Hematopoietic multipotent progenitor cell treated with erythropoietin and hydrocortisone succinate and interleukin-3 and kit ligand, for 6 days (in vitro differentiated cells): ENCODE data around the gene PPFIBP2.
"Not testable (repeated sequence)": the region's sequence is repeated elsewhere in the genome, so short reads cannot be mapped to it uniquely, and the experiment has no call there.

Source experiments
- DNase-seq: peaks from one replicate; pipeline ENCODE4 v3.0.0-alpha.2; 2015

Gene PPFIBP2

DNA sequence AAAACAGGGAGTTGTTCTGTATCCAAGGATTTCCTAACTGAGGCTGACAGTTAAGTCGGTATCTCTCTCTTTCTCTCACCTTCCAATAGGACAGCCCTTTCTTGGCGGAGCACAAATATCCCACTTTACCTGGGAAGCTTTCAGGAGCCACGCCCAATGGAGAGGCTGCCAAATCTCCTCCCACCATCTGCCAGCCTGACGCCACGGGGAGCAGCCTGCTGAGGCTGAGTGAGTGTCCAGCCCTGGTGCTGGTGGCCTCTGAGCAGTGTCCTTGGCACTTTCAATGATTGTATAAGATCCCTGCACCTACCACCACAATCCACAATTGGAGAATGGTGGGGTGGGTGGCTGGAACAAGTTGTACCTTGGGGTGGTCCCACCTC is 125.8 kb downstream of the PPFIBP2 start:
- DNase-seq: no peak

DNA sequence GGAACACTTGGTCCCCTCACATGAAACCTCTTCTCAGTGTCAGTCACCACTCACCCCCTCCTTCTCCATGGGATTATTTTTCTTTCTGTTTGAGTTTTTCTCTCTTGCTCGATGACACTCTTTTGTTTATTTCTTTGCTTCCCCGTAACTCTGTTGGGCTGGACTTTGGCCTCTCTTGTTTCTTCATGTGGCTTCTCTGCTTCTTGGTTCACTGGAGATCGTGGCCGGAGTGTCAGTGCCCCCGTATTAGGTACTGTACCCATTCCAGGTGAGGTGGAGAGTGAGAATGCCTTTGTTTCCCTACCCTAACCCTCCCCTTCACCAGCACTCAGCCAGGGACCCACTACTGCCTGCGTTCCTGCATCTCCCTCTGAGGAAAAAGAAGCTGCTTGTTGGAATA is 127.0 kb downstream of the PPFIBP2 start:
- no peak for DNase-seq

DNA sequence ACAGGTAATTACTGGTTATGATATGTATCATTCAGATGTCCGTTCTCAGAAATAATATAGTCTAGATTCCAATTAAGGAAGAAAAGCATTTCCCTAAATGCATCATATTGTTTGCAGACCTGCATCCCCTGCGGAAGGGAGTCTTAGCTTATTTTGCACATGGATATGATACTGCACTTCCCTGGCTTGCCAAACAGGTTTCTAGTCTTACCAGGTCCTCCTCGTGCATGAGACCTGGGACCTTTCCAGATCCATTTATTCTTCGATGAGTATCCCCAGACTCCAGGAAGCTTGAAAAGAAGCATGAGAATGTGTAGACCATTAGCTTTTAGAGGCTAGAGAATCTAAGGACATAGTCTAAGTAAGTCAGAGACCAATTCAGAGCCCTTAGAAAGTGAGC is 128.9 kb downstream of the PPFIBP2 start:
- no peak for DNase-seq

DNA sequence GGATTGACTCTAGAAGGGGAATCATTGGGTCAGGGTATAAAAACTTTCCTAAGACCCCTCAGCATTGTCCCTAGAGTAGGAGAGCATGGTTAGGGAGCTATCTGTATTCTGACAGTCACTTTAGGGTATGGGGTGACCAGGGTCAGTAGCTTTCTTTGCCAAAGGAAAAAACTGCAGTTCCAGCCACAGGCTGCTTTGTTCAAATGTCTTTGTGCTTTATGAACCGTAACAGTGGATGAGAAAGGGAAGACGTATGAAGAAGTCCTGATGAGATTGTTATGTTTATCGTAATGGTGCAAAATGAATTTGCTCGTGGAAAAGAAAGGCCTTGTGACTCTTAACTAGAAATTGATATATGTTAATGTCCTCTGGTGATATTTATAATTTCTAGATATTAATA is 129.5 kb downstream of the PPFIBP2 start:
- DNase-seq: no peak

DNA sequence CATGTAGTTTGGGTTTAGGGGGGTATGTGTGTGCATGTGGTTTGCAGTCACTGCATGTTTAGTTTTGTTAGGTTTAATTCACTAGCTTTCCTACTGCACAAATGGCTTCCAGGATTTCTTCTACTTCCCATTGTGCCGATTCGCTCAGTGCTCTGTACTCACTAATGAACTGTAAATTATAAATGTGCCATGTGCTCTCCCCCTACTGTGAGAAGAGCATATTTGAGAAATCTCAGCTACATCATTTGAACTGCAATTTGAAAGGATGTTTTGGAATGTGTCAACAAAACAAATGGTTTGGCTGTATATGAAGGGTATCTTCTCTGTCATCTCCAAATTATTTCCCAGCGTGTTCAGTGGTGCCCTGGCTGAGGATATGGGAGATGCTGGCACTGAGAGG is 131.4 kb downstream of the PPFIBP2 start:
- DNase-seq: no peak

DNA sequence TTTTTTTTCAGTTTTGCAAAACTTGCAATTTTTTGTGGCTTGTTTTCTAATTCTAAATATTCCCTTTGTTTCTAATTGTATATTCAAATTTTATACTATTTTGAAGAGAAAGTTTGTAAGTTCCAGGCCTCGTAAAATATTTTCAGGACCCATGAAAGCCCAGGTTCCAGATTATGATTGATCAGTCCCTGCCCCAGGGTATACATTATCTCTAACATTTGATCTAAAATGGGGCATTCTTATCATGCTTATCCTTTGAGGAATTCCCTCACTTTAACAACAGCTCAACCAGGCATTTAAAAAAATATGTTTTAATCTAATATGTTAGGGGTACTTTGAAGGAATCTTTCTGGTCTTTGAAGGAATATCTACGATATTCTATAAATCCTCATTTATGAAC is 133.1 kb downstream of the PPFIBP2 start:
- no peak for DNase-seq

DNA sequence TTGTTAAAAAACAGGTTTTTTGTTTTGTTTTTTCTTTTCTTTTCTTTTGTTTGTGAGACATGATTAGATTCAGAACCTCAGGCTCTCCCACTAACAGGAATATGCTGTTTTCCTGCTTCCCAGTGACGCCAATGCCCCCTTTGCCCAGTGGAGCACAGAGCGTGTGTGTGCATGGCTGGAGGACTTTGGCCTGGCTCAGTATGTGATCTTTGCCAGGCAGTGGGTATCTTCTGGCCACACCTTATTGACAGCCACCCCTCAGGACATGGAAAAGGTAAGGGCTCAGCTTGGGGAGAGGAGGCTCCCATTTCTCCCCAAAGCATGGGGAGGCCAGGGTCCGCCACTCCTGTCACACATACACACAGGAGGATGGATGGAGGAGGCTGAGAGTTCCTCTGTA is 134.5 kb downstream of the PPFIBP2 start:
- DNase-seq: no peak

DNA sequence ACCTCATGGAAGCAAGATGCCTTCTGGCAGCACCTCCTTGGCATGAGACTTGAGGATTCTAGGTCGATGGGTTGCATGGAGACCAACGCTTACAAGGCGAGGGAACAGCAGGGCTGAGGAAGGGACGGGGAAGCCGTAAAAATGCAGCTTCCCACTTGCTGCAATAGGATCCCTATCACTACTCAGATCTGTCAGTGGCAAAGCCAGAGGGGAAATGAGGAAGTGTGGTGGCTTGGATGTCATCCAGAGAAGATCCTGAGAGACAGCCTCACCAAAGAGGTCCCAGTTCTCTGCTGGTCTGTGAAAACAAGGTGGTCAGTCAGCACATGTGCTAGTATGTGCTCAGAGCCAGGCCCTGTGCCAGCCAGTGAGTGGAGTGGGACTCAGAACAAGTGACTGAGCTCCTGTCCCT is 137.3 kb downstream of the PPFIBP2 start:
- DNase-seq: peak; percentile 49

DNA sequence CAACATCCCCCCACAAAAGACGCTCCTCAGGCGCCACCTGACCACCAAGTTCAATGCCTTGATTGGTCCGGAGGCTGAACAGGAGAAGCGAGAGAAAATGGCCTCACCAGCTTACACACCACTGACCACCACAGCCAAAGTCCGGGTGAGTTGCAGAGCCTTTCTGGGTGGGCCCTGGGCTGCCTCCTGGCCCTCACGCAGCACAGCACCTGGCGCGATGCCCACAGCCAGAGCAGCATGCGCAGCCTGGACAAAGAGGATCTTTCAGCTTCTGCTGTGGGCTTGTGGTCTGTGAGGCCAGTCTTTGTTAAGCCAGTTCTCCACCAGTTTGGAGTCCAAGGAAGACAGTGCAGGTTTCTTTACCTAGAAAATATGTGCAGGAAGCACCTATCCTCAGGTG is 137.9 kb downstream of the PPFIBP2 start:
- DNase-seq: no peak

DNA sequence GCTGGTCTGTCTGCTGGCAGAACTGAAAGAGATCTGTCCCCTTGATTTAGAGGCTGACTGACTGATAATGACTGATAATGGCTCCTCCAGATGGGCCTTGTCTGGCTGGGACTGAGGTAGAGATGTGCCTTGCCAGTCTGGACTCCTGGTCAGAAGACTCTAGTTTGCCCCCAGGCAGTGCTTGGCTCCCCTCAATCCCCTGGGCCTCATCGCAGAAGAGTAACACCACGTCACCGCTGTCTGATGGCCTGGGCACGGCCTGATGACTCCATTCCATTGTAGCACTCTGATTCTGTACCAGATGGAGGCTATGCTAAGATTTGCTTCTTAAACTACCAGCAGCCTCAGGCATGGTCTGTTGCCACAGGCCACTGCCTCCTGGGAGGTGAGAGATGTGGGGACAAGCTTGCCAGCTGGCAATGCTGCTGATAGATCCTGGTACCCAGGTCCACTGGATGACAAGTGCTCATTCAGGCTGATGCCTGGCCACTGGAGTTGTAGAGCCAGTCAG is 140.5 kb downstream of the PPFIBP2 start:
- DNase-seq: no peak

DNA sequence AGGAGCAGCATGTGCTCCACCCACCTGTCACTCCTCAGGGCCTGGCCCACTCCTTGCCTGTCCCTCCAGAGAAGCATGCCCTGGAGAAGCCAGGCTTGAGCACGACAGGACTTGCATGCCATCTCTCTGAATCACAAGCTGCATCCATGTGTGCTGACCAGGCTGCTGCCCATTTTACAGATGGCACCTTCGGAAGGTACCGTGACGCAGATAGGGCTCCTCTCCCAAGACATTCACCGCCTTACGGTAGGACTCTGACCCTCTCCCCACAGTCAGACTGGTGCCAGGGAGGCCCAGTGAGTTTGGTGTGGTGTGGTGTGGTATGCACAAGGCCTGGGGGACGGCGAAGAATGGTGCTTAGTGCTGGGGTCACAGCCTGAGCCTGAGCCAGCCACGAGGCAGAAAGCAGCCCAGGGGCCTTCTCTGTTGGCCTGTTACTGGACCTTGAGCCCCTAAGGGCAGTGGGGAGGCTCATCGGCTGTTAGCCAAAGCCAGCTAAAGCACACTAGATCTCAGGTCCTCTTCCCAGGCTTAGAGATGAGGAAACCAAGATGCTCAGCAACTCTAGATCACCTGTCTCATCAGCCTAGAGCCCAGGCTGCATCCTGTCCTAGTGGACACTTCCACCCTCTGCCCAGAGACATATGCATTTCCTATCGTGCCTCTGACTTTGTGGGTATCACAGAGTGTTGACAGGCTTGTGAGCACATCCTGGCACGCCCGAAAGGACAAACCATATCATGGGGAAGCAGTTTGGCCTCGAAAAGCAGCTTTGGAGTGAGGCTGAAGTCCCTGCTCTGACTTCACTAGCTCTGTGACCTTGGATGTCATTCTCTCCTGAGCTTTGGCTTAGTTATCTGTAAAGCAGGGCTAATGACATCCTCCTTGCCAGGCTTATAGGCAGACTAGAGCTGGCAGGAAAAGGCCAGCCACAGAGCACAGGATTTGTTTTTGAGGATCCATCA is 141.7 kb downstream of the PPFIBP2 start:
- no peak for DNase-seq

DNA sequence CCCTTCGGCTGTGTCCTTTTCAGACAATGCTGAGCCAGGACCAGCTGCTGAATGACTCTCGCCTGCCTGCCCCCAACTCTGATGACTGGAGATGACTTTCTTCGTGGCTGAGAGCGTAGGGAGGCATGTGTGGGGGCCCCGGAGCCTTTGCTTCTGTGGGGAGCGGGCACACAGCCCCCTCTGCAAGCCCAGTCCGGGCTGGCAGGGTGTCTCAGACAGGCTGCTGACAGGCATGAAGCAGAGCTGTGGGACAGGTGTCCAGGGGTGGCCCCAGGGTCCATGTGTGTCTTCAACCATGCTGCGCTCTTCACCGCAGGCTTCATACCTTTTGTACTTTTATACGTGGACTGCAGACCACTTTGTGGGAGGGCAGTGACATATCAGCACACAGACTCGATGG is 142.9 kb downstream of the PPFIBP2 start:
- no peak for DNase-seq

DNA sequence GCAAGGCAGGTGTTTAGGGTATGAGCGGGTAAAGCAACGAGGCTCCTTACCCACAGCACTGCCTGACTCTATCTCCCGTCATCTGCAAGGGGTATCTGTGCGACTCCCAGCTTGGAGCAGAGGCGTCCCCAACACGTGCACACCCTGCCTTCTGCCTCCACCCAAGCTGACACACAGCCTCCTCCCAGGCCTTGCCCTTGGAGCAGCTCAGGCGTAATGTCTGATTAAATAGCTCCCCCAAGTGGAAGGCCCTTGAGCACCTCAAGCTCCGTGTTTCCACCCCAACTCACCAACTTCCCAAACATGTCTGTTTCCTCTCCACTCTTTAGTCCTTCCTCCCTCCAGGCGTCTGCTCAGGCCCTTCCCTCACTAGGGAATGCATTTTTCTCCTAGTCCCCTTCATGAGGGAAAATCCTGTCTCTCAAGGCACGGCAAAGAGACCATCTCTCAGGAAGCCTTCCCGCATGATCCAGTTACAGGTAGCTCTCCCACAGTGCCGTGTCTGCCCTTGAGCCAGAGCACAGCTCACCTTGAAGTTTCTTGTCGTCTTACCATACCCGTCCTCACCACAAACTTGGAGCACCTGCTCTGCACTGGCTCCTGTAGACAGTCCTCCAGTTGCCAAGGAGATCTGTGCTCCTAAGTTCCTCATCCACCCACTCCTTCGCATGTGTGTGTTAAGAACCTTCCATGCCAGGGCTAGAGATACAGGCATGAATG is 143.7 kb downstream of the PPFIBP2 start:
- DNase-seq: peak; percentile 77

DNA sequence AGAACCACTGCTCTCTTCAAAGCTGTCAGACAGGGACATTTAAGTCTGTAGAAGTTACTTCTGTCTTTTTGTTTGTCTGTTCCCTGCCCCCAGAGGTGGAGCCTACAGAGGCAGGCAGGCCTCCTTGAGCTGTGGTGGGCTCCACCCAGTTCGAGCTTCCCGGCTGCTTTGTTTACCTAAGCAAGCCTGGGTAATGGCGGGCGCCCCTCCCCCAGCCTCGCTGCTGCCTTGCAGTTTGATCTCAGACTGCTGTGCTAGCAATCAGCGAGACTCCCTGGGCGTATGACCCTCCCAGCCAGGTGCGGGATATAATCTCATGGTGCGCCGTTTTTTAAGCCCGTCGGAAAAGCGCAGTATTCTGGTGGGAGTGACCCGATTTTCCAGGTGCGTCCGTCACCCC is 149.7 kb downstream of the PPFIBP2 start:
- DNase-seq: not testable (repeated sequence)

DNA sequence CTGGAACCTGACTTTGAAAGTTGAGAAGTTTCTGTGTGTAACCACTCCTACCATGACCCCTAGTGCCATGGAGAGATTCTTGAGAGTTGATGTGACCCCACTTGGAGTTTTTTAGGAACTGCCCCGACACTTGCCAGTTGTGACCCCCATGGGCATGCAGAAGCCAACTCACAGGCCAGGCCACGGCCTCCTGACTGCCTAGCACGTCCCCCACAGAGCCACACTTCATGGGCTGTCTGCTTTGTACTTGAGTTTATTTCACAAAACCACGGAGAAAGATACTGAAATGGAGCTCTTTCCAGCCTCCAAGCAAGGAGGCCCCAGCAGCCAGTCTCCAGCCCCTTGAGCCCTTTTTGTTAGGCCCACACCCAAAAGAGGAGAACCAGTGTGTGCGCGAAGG is 151.1 kb downstream of the PPFIBP2 start:
- no peak for DNase-seq

DNA sequence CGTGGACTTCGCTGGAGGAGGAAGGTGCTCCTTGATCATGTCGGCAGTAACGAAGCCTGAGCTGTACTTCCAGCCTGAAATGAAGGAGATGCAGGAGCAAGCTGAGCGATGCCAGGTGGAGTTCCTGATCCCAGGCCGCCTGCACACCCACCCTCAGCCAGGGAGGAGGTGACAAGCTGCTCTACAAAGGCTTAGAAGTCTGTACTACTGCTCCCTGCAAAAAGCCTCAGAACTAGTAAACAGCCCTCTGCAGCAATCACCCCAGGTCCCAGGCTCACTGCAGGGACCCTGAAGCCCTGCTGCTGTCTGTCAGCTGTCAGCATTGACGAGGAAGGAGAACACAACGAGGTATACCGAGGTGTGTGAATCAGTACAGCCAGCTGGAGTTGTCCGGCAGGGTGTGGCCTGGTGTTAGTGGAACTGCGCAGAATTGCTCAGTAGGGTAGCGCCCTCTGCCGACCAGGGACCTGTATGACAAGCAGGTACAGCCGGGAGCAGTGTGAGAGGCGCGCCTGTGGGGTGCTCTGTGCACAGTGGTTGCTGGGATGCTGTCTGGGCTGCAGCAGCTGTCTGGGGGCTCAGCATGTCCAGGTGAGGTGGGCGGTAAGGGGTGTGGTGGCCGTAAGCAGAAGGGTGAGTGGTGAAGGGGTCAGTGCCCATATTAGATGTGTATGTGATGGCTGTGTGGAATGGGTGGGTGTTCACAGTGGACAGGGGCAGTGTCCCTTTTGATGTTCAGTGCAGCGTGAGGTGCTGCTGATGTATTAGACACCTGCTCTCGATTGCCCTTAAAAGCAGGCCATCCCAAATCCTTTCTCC is 151.9 kb downstream of the PPFIBP2 start:
- peak; percentile 77 for DNase-seq

DNA sequence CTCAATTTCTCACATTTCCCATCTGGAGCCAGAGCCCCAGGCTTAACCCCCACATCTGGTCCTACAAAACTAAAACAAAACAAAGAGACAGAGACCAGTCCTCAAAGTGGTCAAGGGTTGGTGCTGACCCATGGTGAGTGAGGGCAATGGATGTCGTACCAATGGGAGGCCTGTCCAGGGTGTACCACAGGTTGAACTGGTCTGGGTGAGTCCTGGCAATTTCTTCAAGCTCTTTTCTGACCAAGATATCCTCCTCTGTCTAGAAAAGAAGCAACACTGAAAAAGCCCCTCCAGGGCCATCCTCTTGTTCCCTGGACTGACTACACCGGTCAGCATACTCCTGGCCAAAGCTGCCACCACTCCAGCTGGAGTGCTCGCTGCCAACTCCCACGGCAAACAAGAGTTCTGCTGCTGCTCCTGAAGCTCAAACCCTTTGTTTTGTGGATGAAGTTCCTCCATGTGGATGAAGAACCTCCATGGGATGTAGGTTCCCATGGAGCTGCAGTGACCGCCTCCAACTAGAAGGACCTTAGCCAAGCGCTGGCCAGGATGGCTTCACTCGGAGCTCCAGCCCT is 152.6 kb downstream of the PPFIBP2 start:
- DNase-seq: no peak

DNA sequence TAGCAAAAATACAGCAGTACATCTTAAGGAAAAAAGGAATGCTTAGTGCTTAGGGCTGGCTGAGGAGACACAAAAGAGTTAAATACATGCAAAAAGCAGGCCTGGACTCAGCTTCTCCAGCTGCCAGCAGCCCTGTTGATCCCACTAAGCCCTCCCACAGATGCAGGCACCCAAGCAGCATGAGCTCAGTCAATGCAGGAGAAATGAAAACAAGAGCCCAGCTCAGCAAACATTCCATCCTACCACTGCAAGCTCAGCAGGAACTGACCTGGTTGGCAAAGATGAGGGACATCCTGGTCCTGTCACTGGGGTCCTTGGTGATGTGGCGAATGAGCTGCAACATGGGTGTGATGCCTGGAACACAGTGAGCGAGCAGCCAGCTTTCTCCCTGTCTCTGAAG is 153.7 kb downstream of the PPFIBP2 start:
- no peak for DNase-seq

DNA sequence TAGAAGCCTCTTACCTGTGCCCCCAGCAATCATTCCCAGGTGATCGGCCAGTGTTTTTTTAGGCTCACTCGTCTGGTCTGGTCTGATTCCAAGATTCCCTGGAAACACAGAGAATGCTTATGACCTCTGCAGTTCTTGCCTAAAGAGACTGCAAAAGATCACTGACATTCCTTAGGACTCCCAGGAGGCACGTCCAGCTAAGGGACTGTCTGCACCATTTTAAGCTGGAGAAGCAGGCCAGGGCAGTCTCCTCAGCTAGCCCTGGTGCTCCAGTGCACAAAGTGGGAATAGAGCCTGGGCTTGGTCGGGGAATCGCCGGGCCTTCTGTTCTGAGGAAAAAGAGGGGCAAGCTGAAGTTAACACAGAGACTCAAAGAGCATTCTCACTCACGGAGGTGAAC is 154.7 kb downstream of the PPFIBP2 start:
- no peak for DNase-seq

DNA sequence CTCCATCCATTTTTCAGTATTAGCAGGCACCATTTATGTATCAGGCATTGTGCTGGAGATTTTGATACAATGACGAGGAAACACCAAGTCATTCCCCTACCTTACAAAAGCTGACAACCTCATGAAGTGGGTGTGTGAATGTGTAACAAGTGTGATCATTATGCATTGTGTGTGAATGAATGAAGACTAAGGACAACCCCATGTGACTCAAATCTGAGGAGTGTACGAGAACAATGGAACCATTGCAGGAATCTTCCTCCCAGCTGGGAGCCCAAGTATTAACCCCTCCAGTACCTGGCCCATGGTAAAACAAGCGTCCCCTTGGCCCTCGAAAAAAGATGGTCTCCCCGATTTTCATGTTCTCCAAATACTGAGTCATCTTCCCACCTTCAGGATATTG is 155.1 kb downstream of the PPFIBP2 start:
- DNase-seq: no peak

DNA sequence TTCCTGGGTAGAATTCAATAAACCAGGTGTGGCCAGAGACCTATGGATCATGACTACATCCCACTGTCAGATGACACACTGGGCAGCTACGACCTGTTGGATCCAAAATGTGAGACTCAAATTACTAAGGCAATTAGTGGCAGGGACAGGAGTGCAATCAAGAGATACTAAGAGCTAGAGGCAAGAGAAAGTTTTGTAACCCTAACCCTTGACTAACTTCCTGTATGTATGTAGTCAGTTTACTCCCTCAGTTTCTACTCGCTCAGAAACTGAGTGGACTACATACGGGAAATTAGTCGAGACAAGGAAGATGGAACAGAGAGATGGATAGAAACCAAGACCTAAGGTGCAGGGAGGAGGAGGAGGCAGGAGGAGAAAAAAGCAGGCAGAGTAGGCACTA is 156.8 kb downstream of the PPFIBP2 start:
- no peak for DNase-seq

DNA sequence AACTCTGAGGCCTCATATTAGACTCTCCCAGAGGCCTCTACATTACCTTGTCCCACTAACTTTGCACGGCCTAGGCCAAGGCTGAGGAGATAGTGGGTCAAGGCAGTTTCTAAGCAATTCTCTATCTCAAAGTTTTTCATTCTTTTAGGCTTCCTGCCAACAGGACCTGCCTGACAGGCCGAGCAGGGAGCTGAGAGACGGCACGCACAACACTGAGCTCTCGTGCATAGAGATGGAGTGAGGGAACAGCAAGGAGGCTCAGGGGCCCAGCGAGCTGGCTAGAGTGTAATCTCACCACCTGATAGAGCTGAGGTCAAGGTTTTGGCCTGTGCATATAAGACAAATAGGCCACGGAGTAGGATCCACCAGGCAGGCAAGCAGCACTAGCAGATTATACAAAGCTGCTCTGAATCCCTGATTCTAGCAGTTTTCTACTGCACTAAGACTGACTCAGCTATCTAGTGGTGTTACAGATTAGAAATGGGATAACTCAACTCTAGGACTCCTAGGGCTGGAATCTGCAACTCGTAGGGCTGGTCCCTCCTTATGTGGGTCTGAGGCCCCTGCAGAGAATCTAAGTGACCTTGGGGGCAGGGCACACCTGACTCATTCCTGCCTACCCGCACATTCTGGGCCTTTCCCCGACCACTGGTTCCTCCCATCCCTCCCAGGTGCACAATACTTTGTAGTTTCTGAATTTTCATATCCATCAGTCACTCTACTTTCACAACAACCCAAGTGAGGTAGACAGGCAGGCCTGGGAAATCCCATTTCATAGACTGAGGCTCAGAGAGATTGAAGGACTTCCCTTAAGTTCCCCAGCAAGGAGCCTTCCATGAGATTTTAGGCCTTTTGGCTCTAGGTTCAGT is 157.8 kb downstream of the PPFIBP2 start:
- DNase-seq: no peak
